Transverse colon (tissue), 4 donors: ENCODE data around the gene SQOR. TPM values are rescaled to one million over a fixed set of nuclear protein-coding genes. Genes with fewer than 3 reads are reported as not detected.

ENCODE experiments used
- DNase-seq: peaks from one replicate; pipeline ENCODE4 v3.0.0-alpha.2; 2019
- H3K27ac ChIP-seq, 4 donors: fragments of 200-600 bp; sonication (generic); 2 replicates each; pipeline ENCODE4 v1.5.1; 2016 to 2018; ENCODE audit warnings: inconsistent platforms in 4 of 4
- H3K27me3 ChIP-seq: fragments of 200-600 bp; sonication (generic); 2 replicates; pipeline ENCODE4 v1.5.1; 2017; ENCODE audit warnings: inconsistent platforms
- H3K36me3 ChIP-seq, 4 donors: fragments of 200-600 bp; sonication (generic); 2 replicates each; pipeline ENCODE4 v1.5.1; 2017 to 2019; ENCODE audit warnings: inconsistent platforms in 4 of 4
- H3K4me1 ChIP-seq, 4 donors: fragments of 200-600 bp; sonication (generic); 2 replicates each; pipeline ENCODE4 v1.5.1; 2017 to 2020; ENCODE audit warnings: inconsistent platforms in 4 of 4
- H3K4me3 ChIP-seq, 4 donors: fragments of 200-600 bp; sonication (generic); 1 replicate in 1 of 4; 2 replicates in 3 of 4; pipeline versions ENCODE4 v1.5.1 to v1.6.1; 2017 to 2019; ENCODE audit warnings: inconsistent platforms in 4 of 4
- H3K9me3 ChIP-seq, 2 donors: fragments of 200-600 bp; sonication (generic); 2 replicates each; pipeline ENCODE4 v1.5.1; 2017 to 2019; ENCODE audit warnings: inconsistent platforms in 2 of 2
- CTCF ChIP-seq, 5 experiments: fragments of 200-600 bp in 3 of 5; fragments of 450-650 bp in 2 of 5; sonication (generic) in 3 of 5; IDR thresholded peaks; 1 replicate in 2 of 5; 2 replicates in 3 of 5; pipeline ENCODE4 v1.5.1; 2016 to 2017; ENCODE audit warnings: antibody characterized with exemption in 5 of 5, inconsistent platforms in 3 of 5, mild to moderate bottlenecking in 2 of 5, moderate library complexity in 1 of 5
- EP300 ChIP-seq: sonication (generic); formaldehyde crosslinking; IDR thresholded peaks from one replicate; pipeline ENCODE4 v1.6.1; 2017; ENCODE audit warnings: antibody characterized with exemption, low read depth
- POLR2A ChIP-seq: fragments of 450-650 bp; IDR thresholded peaks from one replicate; pipeline ENCODE4 v1.6.1; 2016; ENCODE audit warnings: antibody characterized with exemption, mild to moderate bottlenecking, moderate library complexity
- POLR2AphosphoS5 ChIP-seq, 3 donors: sonication (generic); formaldehyde crosslinking; IDR thresholded peaks; one replicate each; pipeline ENCODE4 v1.6.1; 2016; ENCODE audit warnings: antibody characterized with exemption in 3 of 3
- WGBS, 2 donors: methylation state at CpG; one replicate each; pipeline ENCODE4 v1.1.5; 2018; ENCODE audit warnings: low coverage in 1 of 2; 5-methylcytosine and 5-hydroxymethylcytosine counted together
- in situ Hi-C, 4 donors: fragments of 200-750 bp; cut with MboI; loops; one replicate each; pipeline versions ENCODE4 v1.15.0 to v1.15.1; 2017; ENCODE audit warnings: low sequenced_read_pairs in 3 of 4, low pct_ligation_motif_present in 1 of 4, low pct_unique_long_range_greater_than_20kb in 1 of 4
- intact Hi-C: fragments of 100-400 bp; cut with DNase I; formaldehyde crosslinking; loops from one replicate; pipeline ENCODE4 v1.15.1; 2023; ENCODE audit warnings: low total_unique reads
- total RNA-seq, 4 donors: library from RNA; depleted of rRNA; stranded (reverse); fragments of >200 nt; gene quantifications; one replicate each; pipeline ENCODE4 v1.1.0, GENCODE V29; 2016

Gene SQOR
- total RNA-seq, 4 donors from 2014 or later, result 106 to 377 (median 281) TPM

- DNase-seq, result no peak
- Histone ChIP-seq H3K36me3 (peaks cover 0 to 52% (median 24%) of the 10 kb centered on the region in 4 donors), H3K4me3 (no peak overlapping the region), H3K27ac (peak overlapping the region; percentile 10 to 43 (median 36)), H3K9me3 (no peaks in the 10 kb centered on the region), H3K27me3 (no peaks in the 10 kb centered on the region), H3K4me1 (no peaks in the 10 kb centered on the region)
- TF ChIP-seq POLR2AphosphoS5 (IDR thresholded peaks at IDR 0.05) (no peak), POLR2A (no peak), CTCF (IDR thresholded peaks at IDR 0.05) (no peak), EP300 (no peak)
- intact Hi-C loops (no loop called here), in situ Hi-C loops (no loop called here)
- WGBS, 2 donors, result 77 to 86% methylated on average over 5 of the region's 5 CpGs
These were observed 35.3 kb downstream of the SQOR start for GRCh38 chr15:45670091-45670490.

GRCh38 chr15:45670511-45670910 is 35.7 kb downstream of the SQOR start:
- DNase-seq, result no peak
- Histone ChIP-seq H3K36me3 (peaks cover 0 to 54% (median 24%) of the 10 kb centered on the region in 4 donors), H3K27ac (peak overlapping the region; percentile 10 to 43 (median 36)), H3K4me1 (no peaks in the 10 kb centered on the region), H3K27me3 (no peaks in the 10 kb centered on the region), H3K9me3 (no peaks in the 10 kb centered on the region), H3K4me3 (no peak overlapping the region)
- TF ChIP-seq EP300 (no peak), POLR2A (no peak), POLR2AphosphoS5 (IDR thresholded peaks at IDR 0.05) (no peak), CTCF (IDR thresholded peaks at IDR 0.05) (no peak)
- intact Hi-C loops (no loop called here), in situ Hi-C loops (no loop called here)
- 79 to 88% methylated on average over 2 to 4 of the region's 4 CpGs for WGBS, 2 donors

- in situ Hi-C loops, result no loop called here
- WGBS, 2 donors, result 68% methylated on average over 3 of the region's 3 CpGs; no CpG with 5 or more reads in 1 of the 2 donors
- peaks cover 0 to 79% (median 39%) of the 10 kb centered on the region in 4 donors for H3K36me3 ChIP-seq
- no peaks in the 10 kb centered on the region for H3K9me3 ChIP-seq
- peak overlapping the region in 2 of 4 donors; percentile 17 to 39 for H3K27ac ChIP-seq
- no peaks in the 10 kb centered on the region for H3K27me3 ChIP-seq
- DNase-seq, result no peak
- TF ChIP-seq POLR2AphosphoS5 (IDR thresholded peaks at IDR 0.05) (no peak), CTCF (IDR thresholded peaks at IDR 0.05) (no peak), EP300 (no peak), POLR2A (no peak)
- H3K4me3 ChIP-seq, result no peak overlapping the region
- no peaks in the 10 kb centered on the region for H3K4me1 ChIP-seq
- intact Hi-C loops, result no loop called here
These were observed 39.8 kb downstream of the SQOR start for GRCh38 chr15:45674677-45675076.

- no peaks in the 10 kb centered on the region for H3K27me3 ChIP-seq
- no peak overlapping the region for H3K27ac ChIP-seq
- no peak for DNase-seq
- in situ Hi-C loops, result no loop called here
- WGBS, 2 donors, result 93 to 94% methylated on average over 6 to 7 of the region's 7 CpGs
- intact Hi-C loops, result no loop called here
- H3K9me3 ChIP-seq, result no peaks in the 10 kb centered on the region
- TF ChIP-seq POLR2A, result no peak
- TF ChIP-seq CTCF (IDR thresholded peaks at IDR 0.05), result no peak
- TF ChIP-seq POLR2AphosphoS5 (IDR thresholded peaks at IDR 0.05), result no peak
- no peak for TF ChIP-seq EP300
- peaks cover 0 to 80% (median 35%) of the 10 kb centered on the region in 4 donors for H3K36me3 ChIP-seq
- no peaks in the 10 kb centered on the region for H3K4me1 ChIP-seq
- H3K4me3 ChIP-seq, result no peak overlapping the region
These were observed 43.0 kb downstream of the SQOR start for GRCh38 chr15:45677797-45678196.
